Hindlimb muscle (tissue), 1 donor: ENCODE measurements around the gene CNEP1R1. TPM values are rescaled to one million over a fixed set of nuclear protein-coding genes. Genes with fewer than 3 reads are reported as not detected.
"Not testable (repeated sequence)": the region's sequence is repeated elsewhere in the genome, so short reads cannot be mapped to it uniquely, and the experiment has no call there.

Experiments
- DNase-seq: peaks from one replicate; pipeline ENCODE4 v3.0.0-alpha.2; 2013
- polyA plus RNA-seq: library from polyadenylated mRNA; unstranded; fragments of 120-200 nt; gene quantifications from one replicate; pipeline ENCODE4 v1.2.1, GENCODE V29; 2013; ENCODE audit not compliant: insufficient read length

CNEP1R1 gene
- polyA plus RNA-seq, result 19.3 TPM

- peak; percentile 98 for DNase-seq
These were observed at the start of gene CNEP1R1 for GRCh38 chr16:50024684-50025536. TSS of gene CNEP1R1 (plus strand) at chr16:50025225. CDS start at chr16:50025316, 91 bp downstream.

- DNase-seq, result no peak
These were observed 47.6 kb upstream of the CNEP1R1 start for GRCh38 chr16:49977427-49977826.

GRCh38 chr16:49978569-49979326 is 46.3 kb upstream of the CNEP1R1 start:
- no peak for DNase-seq

GRCh38 chr16:49980166-49980565 is 44.9 kb upstream of the CNEP1R1 start:
- no peak for DNase-seq

- DNase-seq, result no peak
These were observed 38.5 kb upstream of the CNEP1R1 start for GRCh38 chr16:49986351-49987124.

GRCh38 chr16:49987381-49987780 is 37.6 kb upstream of the CNEP1R1 start:
- DNase-seq, result no peak

- DNase-seq, result no peak
These were observed 32.2 kb upstream of the CNEP1R1 start for GRCh38 chr16:49992825-49993224.

GRCh38 chr16:49993579-49993978 is 31.4 kb upstream of the CNEP1R1 start:
- DNase-seq, result no peak

- DNase-seq, result no peak
These were observed 31.0 kb upstream of the CNEP1R1 start for GRCh38 chr16:49994006-49994405.

GRCh38 chr16:49995720-49996119 is 29.3 kb upstream of the CNEP1R1 start:
- no peak for DNase-seq

- DNase-seq, result no peak
These were observed 27.2 kb upstream of the CNEP1R1 start for GRCh38 chr16:49997721-49998251.

- DNase-seq, result no peak
These were observed 26.0 kb upstream of the CNEP1R1 start for GRCh38 chr16:49998991-49999390.

GRCh38 chr16:50001144-50001543 is 23.9 kb upstream of the CNEP1R1 start:
- DNase-seq, result no peak

GRCh38 chr16:50002190-50002589 is 22.8 kb upstream of the CNEP1R1 start:
- no peak for DNase-seq

GRCh38 chr16:50004239-50004638 is 20.8 kb upstream of the CNEP1R1 start:
- no peak for DNase-seq

- DNase-seq, result no peak
These were observed 18.1 kb upstream of the CNEP1R1 start for GRCh38 chr16:50006964-50007363.

GRCh38 chr16:50007744-50008143 is 17.3 kb upstream of the CNEP1R1 start:
- DNase-seq, result no peak

GRCh38 chr16:50010212-50010611 is 14.8 kb upstream of the CNEP1R1 start:
- DNase-seq, result no peak

- DNase-seq, result no peak
These were observed 13.3 kb upstream of the CNEP1R1 start for GRCh38 chr16:50011707-50012106.

GRCh38 chr16:50012182-50012581 is 12.8 kb upstream of the CNEP1R1 start:
- no peak for DNase-seq

- not testable (repeated sequence) for DNase-seq
These were observed 10.8 kb upstream of the CNEP1R1 start for GRCh38 chr16:50014211-50014610.

GRCh38 chr16:50015631-50016030 is 9.4 kb upstream of the CNEP1R1 start:
- DNase-seq, result no peak

GRCh38 chr16:50017553-50017952 is 7.5 kb upstream of the CNEP1R1 start:
- no peak for DNase-seq
